ENCODE measurements around the gene NCAM1.

NCAM1 gene

GRCh38 chr11:113148652-113149051 is 187.4 kb downstream of the NCAM1 start:
- Histone ChIP-seq H3K27me3 (ENCODE audit: insufficient read depth, poor library complexity, severe bottlenecking) (peaks cover 6% of the 10 kb centered on the region), H3K27ac (replicated peaks) (no peak overlapping the region), H3K4me3 (replicated peaks; ENCODE audit: insufficient read depth, low read length) (no peak overlapping the region)
- TF ChIP-seq REST (IDR thresholded peaks at IDR 0.05; ENCODE audit: insufficient replicate concordance, low read depth): no peak
- no peak for TF ChIP-seq POLR2AphosphoS5 (IDR thresholded peaks at IDR 0.05; ENCODE audit: low read depth)
- no peak for TF ChIP-seq GABPA (IDR thresholded peaks at IDR 0.05; ENCODE audit: low read depth)
- TF ChIP-seq SPI1 (IDR thresholded peaks at IDR 0.05; ENCODE audit: borderline replicate concordance, low read depth): no peak
- TF ChIP-seq, protein P1, sequence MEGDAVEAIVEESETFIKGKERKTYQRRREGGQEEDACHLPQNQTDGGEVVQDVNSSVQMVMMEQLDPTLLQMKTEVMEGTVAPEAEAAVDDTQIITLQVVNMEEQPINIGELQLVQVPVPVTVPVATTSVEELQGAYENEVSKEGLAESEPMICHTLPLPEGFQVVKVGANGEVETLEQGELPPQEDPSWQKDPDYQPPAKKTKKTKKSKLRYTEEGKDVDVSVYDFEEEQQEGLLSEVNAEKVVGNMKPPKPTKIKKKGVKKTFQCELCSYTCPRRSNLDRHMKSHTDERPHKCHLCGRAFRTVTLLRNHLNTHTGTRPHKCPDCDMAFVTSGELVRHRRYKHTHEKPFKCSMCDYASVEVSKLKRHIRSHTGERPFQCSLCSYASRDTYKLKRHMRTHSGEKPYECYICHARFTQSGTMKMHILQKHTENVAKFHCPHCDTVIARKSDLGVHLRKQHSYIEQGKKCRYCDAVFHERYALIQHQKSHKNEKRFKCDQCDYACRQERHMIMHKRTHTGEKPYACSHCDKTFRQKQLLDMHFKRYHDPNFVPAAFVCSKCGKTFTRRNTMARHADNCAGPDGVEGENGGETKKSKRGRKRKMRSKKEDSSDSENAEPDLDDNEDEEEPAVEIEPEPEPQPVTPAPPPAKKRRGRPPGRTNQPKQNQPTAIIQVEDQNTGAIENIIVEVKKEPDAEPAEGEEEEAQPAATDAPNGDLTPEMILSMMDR (IDR thresholded peaks at IDR 0.05; ENCODE audit: insufficient read depth, low read length): no peak
- DNase-seq (ENCODE audit: low read depth in 1 of 2, low spot score in 1 of 2): no peak

DNA sequence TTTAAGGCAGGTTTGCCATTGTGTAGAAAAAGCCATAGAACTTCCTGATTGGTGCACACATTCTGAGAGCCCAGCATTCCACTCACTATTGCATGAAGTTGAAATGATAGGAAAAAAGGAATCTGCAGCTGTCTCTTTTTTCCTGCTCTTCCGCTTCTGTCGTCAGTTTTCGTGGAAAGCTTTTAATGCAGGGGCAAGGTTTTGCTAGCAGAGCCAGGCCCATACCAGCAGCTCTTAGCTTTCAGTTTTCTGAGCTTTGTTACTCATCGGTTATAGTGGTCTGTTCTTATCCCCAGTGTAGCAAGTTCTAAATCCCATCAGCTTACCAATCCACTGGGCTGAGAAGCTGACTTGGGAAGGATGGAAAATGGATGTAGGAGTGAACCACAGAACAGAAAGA is 190.3 kb downstream of the NCAM1 start:
- Histone ChIP-seq H3K4me3 (replicated peaks; ENCODE audit: insufficient read depth, low read length) (no peak overlapping the region), H3K27me3 (ENCODE audit: insufficient read depth, poor library complexity, severe bottlenecking) (no peaks in the 10 kb centered on the region), H3K27ac (replicated peaks) (no peak overlapping the region)
- TF ChIP-seq REST (IDR thresholded peaks at IDR 0.05; ENCODE audit: insufficient replicate concordance, low read depth) (no peak), POLR2AphosphoS5 (IDR thresholded peaks at IDR 0.05; ENCODE audit: low read depth) (no peak), GABPA (IDR thresholded peaks at IDR 0.05; ENCODE audit: low read depth) (no peak), SPI1 (IDR thresholded peaks at IDR 0.05; ENCODE audit: borderline replicate concordance, low read depth) (no peak)
- TF ChIP-seq, protein P1 (IDR thresholded peaks at IDR 0.05; ENCODE audit: insufficient read depth, low read length): no peak
- no peak for DNase-seq (ENCODE audit: low read depth in 1 of 2, low spot score in 1 of 2)

DNA sequence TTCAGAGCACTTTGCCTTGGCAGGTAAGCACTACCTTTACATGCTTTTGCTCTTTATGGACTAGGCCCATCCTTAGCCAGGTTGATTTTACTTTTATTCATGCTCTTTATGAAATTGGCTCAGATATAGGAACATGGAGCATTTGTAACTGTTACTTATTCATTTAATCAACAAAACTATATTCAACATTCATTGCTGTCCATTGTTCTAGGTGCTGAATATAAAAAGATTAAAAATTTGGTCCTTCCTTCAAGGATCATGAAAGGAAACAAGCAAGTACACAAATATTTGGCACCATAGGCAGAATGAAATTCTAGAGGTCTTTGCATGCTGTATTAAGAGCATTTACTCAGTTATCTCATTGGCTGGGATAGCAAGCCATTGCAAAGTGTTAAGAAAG is 191.3 kb downstream of the NCAM1 start:
- H3K27ac ChIP-seq (replicated peaks): no peak overlapping the region
- no peak overlapping the region for H3K4me3 ChIP-seq (replicated peaks; ENCODE audit: insufficient read depth, low read length)
- TF ChIP-seq SPI1 (IDR thresholded peaks at IDR 0.05; ENCODE audit: borderline replicate concordance, low read depth) (no peak), REST (IDR thresholded peaks at IDR 0.05; ENCODE audit: insufficient replicate concordance, low read depth) (peak; percentile 83)
- H3K27me3 ChIP-seq (ENCODE audit: insufficient read depth, poor library complexity, severe bottlenecking): no peaks in the 10 kb centered on the region
- no peak for DNase-seq (ENCODE audit: low read depth in 1 of 2, low spot score in 1 of 2)

DNA sequence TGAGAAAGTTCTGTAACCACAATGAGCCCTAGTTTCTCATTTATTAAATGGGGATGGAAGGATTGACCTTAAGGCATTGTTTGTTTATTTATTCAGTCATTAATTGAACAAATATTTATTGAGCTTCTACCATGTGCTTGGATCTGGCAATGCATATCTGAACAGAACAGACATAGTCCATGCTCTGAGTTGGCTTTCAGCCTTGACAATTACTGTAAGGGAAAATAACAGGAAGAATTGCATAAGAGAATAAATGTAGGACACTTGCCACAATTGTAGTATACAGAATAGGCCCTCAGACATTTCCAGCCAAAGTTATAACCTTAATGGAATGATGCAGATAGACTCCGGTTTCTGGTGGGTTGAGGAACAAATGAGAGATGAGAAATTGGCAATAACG is 192.6 kb downstream of the NCAM1 start:
- Histone ChIP-seq H3K27me3 (ENCODE audit: insufficient read depth, poor library complexity, severe bottlenecking) (peaks cover 2% of the 10 kb centered on the region), H3K27ac (replicated peaks) (no peak overlapping the region), H3K4me3 (replicated peaks; ENCODE audit: insufficient read depth, low read length) (no peak overlapping the region)
- no peak for DNase-seq (ENCODE audit: low read depth in 1 of 2, low spot score in 1 of 2)
- no peak for TF ChIP-seq SPI1 (IDR thresholded peaks at IDR 0.05; ENCODE audit: borderline replicate concordance, low read depth)
- TF ChIP-seq, protein P1 (IDR thresholded peaks at IDR 0.05; ENCODE audit: insufficient read depth, low read length): no peak
- TF ChIP-seq REST (IDR thresholded peaks at IDR 0.05; ENCODE audit: insufficient replicate concordance, low read depth): no peak
- TF ChIP-seq GABPA (IDR thresholded peaks at IDR 0.05; ENCODE audit: low read depth): no peak
- TF ChIP-seq POLR2AphosphoS5 (IDR thresholded peaks at IDR 0.05; ENCODE audit: low read depth): no peak

Measured in HL-60 (cell line).